NT2/D1 (cell line): ENCODE results near the gene DEFB131A.
"Not testable (repeated sequence)": the region's sequence is repeated elsewhere in the genome, so short reads cannot be mapped to it uniquely, and the experiment has no call there.

Experiments
- SUZ12 ChIP-seq: IDR thresholded peaks from 2 replicates; pipeline ENCODE4 v1.6.1; 2011; ENCODE audit not compliant: insufficient read length, insufficient read depth; ENCODE audit errors: extremely low read depth
- YY1 ChIP-seq: IDR thresholded peaks from 2 replicates; pipeline ENCODE4 v1.6.1; 2011; ENCODE audit not compliant: insufficient read length, insufficient read depth
- ZNF274 ChIP-seq: IDR thresholded peaks from 2 replicates; pipeline ENCODE4 v1.6.1; 2011; ENCODE audit warnings: mild to moderate bottlenecking, low read depth, low read length

DNA sequence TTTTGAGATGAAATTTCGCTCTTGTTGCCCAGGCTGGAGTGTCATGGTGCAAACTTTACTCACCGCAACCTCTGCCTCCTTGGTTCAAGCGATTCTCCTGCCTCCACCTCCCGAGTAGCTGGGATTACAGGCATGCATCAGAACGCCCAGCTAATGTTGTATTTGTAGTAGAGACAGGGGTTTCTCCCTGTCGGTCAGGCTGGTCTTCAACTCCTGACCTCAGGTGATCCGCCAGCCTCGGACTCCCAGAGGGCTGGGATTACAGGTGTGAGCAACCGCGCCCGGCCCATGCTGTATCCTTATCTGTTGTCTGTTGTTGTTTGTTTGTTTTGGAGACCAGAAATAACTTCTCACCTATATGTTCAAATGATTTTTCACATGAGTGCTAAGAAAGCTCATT lies 42.7 kb downstream of the DEFB131A start:
- not testable (repeated sequence) for TF ChIP-seq YY1, SUZ12, ZNF274
